Hepatocyte (in vitro differentiated cells): ENCODE measurements around the gene ZNF148. TPM values are rescaled to one million over a fixed set of nuclear protein-coding genes. Genes with fewer than 3 reads are reported as not detected.

Experiments
- DNase-seq: peaks from one replicate; pipeline ENCODE4 v3.0.0-alpha.2; 2016; ENCODE audit warnings: low spot score
- H2AFZ ChIP-seq: fragments of 200-600 bp; sonication (generic); 2 replicates; pipeline ENCODE4 v1.6.0; 2016; ENCODE audit warnings: antibody characterized with exemption, mild to moderate bottlenecking
- H3K27ac ChIP-seq: fragments of 200-600 bp; sonication (generic); 2 replicates; pipeline ENCODE4 v1.5.1; 2016; ENCODE audit warnings: mild to moderate bottlenecking
- H3K27me3 ChIP-seq: fragments of 200-600 bp; sonication (generic); 2 replicates; pipeline ENCODE4 v1.6.1; 2016
- H3K36me3 ChIP-seq: fragments of 200-600 bp; sonication (generic); replicated peaks from 2 replicates; pipeline ENCODE4 v1.5.1; 2016; ENCODE audit warnings: low read depth; ENCODE audit not compliant: insufficient read depth
- H3K4me1 ChIP-seq: fragments of 200-600 bp; sonication (generic); 2 replicates; pipeline ENCODE4 v1.5.1; 2016; ENCODE audit warnings: mild to moderate bottlenecking, moderate library complexity; ENCODE audit not compliant: insufficient read depth
- H3K4me2 ChIP-seq: fragments of 200-600 bp; sonication (generic); 2 replicates; pipeline ENCODE4 v1.6.0; 2016
- H3K4me3 ChIP-seq: fragments of 200-600 bp; sonication (generic); 2 replicates; pipeline ENCODE4 v1.5.1; 2016; ENCODE audit warnings: mild to moderate bottlenecking
- H3K79me2 ChIP-seq: fragments of 200-600 bp; sonication (generic); 2 replicates; pipeline ENCODE4 v1.6.0; 2017; ENCODE audit warnings: mild to moderate bottlenecking
- H3K9me2 ChIP-seq: fragments of 200-600 bp; sonication (generic); replicated peaks from 2 replicates; pipeline ENCODE4 v1.6.0; 2017; ENCODE audit warnings: mild to moderate bottlenecking; ENCODE audit not compliant: insufficient read depth
- H3K9me3 ChIP-seq: fragments of 200-600 bp; sonication (generic); 2 replicates; pipeline ENCODE4 v1.5.1; 2016; ENCODE audit warnings: low read depth, mild to moderate bottlenecking
- H4K20me1 ChIP-seq: fragments of 200-600 bp; sonication (generic); 2 replicates; pipeline ENCODE4 v1.6.0; 2016; ENCODE audit warnings: mild to moderate bottlenecking; ENCODE audit not compliant: insufficient read depth, poor library complexity, severe bottlenecking
- CTCF ChIP-seq: fragments of 200-600 bp; sonication (generic); IDR thresholded peaks from 2 replicates; pipeline ENCODE4 v1.5.1; 2016; ENCODE audit warnings: antibody characterized with exemption, mild to moderate bottlenecking; ENCODE audit not compliant: poor library complexity
- EZH2 ChIP-seq: fragments of 200-600 bp; sonication (generic); IDR thresholded peaks from 2 replicates; pipeline ENCODE4 v1.6.1; 2016; ENCODE audit warnings: antibody characterized with exemption, mild to moderate bottlenecking, borderline replicate concordance
- EZH2phosphoT487 ChIP-seq: fragments of 200-600 bp; sonication (generic); IDR thresholded peaks from one replicate; pipeline ENCODE4 v1.6.1; 2018; ENCODE audit warnings: antibody characterized with exemption, mild to moderate bottlenecking, low read depth, moderate library complexity; ENCODE audit not compliant: unreplicated experiment, severe bottlenecking
- WGBS: methylation state at CpG from one replicate; pipeline ENCODE4 v1.1.6; 2016; ENCODE audit warnings: low lambda C conversion rate; ENCODE audit errors: missing lambda C conversion rate; 5-methylcytosine and 5-hydroxymethylcytosine counted together
- polyA plus RNA-seq: library from polyadenylated mRNA; unstranded; fragments of >200 nt; fragmentation: Nextera tagmentation; extraction: Ambion mirVana; gene quantifications from 2 replicates; pipeline ENCODE4 v1.2.1, GENCODE V29; 2016
- total RNA-seq: library from RNA; depleted of rRNA; stranded (reverse); fragments of >200 nt; gene quantifications from 2 replicates; pipeline ENCODE4 v1.2.3, GENCODE V29; 2014

The ZNF148 gene
- total and polyA plus RNA-seq, 2 experiments from 2014 or later: 23.2 to 30.3 TPM

- no peaks in the 10 kb centered on the region for H3K9me3 ChIP-seq
- H3K9me2 ChIP-seq: no peaks in the 10 kb centered on the region
- H3K4me1 ChIP-seq: no peaks in the 10 kb centered on the region
- H3K79me2 ChIP-seq: peaks cover 100% of the 10 kb centered on the region
- no peak overlapping the region for H2AFZ ChIP-seq
- no peaks in the 10 kb centered on the region for H3K27me3 ChIP-seq
- no peak overlapping the region for H3K4me3 ChIP-seq
- no peak for DNase-seq
- no peak overlapping the region for H3K27ac ChIP-seq
- no peak overlapping the region for H3K4me2 ChIP-seq
- no peak for TF ChIP-seq EZH2
- no peak for TF ChIP-seq EZH2phosphoT487
- TF ChIP-seq CTCF: no peak
- peaks cover 77% of the 10 kb centered on the region for H4K20me1 ChIP-seq
- no peaks in the 10 kb centered on the region for H3K36me3 ChIP-seq
Measured at GRCh38 chr3:125353128-125353527, 22.0 kb downstream of the ZNF148 start.

- 82% methylated on average over 2 of the region's 2 CpGs for WGBS
- Histone ChIP-seq H4K20me1 (peaks cover 69% of the 10 kb centered on the region), H3K9me2 (no peaks in the 10 kb centered on the region), H3K79me2 (peaks cover 100% of the 10 kb centered on the region), H3K4me2 (no peak overlapping the region), H3K36me3 (no peaks in the 10 kb centered on the region), H3K9me3 (no peaks in the 10 kb centered on the region), H3K4me1 (no peaks in the 10 kb centered on the region), H3K27me3 (no peaks in the 10 kb centered on the region), H3K4me3 (no peak overlapping the region), H2AFZ (no peak overlapping the region), H3K27ac (no peak overlapping the region)
- no peak for TF ChIP-seq CTCF
- no peak for TF ChIP-seq EZH2
- no peak for TF ChIP-seq EZH2phosphoT487
- DNase-seq: no peak
Measured at GRCh38 chr3:125351814-125352456, 23.2 kb downstream of the ZNF148 start.

- H3K9me2 ChIP-seq: no peaks in the 10 kb centered on the region
- WGBS: 97% methylated on average over 7 of the region's 7 CpGs
- H3K4me1 ChIP-seq: no peaks in the 10 kb centered on the region
- TF ChIP-seq EZH2phosphoT487 (no peak), CTCF (no peak), EZH2 (no peak)
- peaks cover 65% of the 10 kb centered on the region for H4K20me1 ChIP-seq
- H3K27me3 ChIP-seq: no peaks in the 10 kb centered on the region
- no peaks in the 10 kb centered on the region for H3K36me3 ChIP-seq
- H3K79me2 ChIP-seq: peaks cover 100% of the 10 kb centered on the region
- H2AFZ ChIP-seq: no peak overlapping the region
- no peak overlapping the region for H3K4me3 ChIP-seq
- H3K4me2 ChIP-seq: no peak overlapping the region
- no peak for DNase-seq
- no peaks in the 10 kb centered on the region for H3K9me3 ChIP-seq
- H3K27ac ChIP-seq: no peak overlapping the region
Measured at GRCh38 chr3:125351152-125351551, 24.0 kb downstream of the ZNF148 start.
